HL-60 (cell line): Measurements from ENCODE around the gene CYP4F11.
"Not testable (repeated sequence)": the region's sequence is repeated elsewhere in the genome, so short reads cannot be mapped to it uniquely, and the experiment has no call there.

ENCODE experiments used
- DNase-seq, 2 experiments: peaks; one replicate each; pipeline ENCODE4 v3.0.0-alpha.2; 2010 to 2020; ENCODE audit warnings: low read depth in 1 of 2, low spot score in 1 of 2
- H3K27ac ChIP-seq: fragments of 250-450 bp; sonication (Bioruptor Pico); replicated peaks from 2 replicates; pipeline ENCODE4 v1.5.1; 2020; ENCODE audit warnings: mild to moderate bottlenecking, moderate library complexity
- H3K27me3 ChIP-seq: fragments of 250-450 bp; sonication (Bioruptor Pico); 2 replicates; pipeline ENCODE4 v1.5.1; 2021; ENCODE audit warnings: mild to moderate bottlenecking, moderate library complexity; ENCODE audit not compliant: insufficient read depth, poor library complexity, severe bottlenecking
- H3K4me3 ChIP-seq: replicated peaks from 2 replicates; pipeline ENCODE4 v1.5.1; 2011; ENCODE audit warnings: mild to moderate bottlenecking, control low read depth, low read length; ENCODE audit not compliant: insufficient read depth
- CTCF ChIP-seq: IDR thresholded peaks from one replicate; pipeline ENCODE4 v1.5.1; 2011; ENCODE audit warnings: low read length, control low read depth, inconsistent platforms; ENCODE audit not compliant: insufficient read depth
- GABPA ChIP-seq: IDR thresholded peaks from 2 replicates; pipeline ENCODE4 v1.6.1; 2012; ENCODE audit warnings: low read depth
- POLR2AphosphoS5 ChIP-seq: IDR thresholded peaks from 2 replicates; pipeline ENCODE4 v1.6.1; 2012; ENCODE audit warnings: low read depth
- REST ChIP-seq: IDR thresholded peaks from 2 replicates; pipeline ENCODE4 v1.6.1; 2012; ENCODE audit warnings: low read depth; ENCODE audit not compliant: insufficient replicate concordance
- SPI1 ChIP-seq: IDR thresholded peaks from 2 replicates; pipeline ENCODE4 v1.6.1; 2012; ENCODE audit warnings: low read depth, mild to moderate bottlenecking, borderline replicate concordance

Gene CYP4F11

GRCh38 chr19:15936173-15936572 is 1.8 kb upstream of the CYP4F11 start:
- TF ChIP-seq GABPA (no peak), CTCF (no peak), SPI1 (no peak)
- H3K27me3 ChIP-seq, result no peaks in the 10 kb centered on the region
- H3K27ac ChIP-seq, result no peak overlapping the region
- DNase-seq, result no peak
- no peak overlapping the region for H3K4me3 ChIP-seq

DNA sequence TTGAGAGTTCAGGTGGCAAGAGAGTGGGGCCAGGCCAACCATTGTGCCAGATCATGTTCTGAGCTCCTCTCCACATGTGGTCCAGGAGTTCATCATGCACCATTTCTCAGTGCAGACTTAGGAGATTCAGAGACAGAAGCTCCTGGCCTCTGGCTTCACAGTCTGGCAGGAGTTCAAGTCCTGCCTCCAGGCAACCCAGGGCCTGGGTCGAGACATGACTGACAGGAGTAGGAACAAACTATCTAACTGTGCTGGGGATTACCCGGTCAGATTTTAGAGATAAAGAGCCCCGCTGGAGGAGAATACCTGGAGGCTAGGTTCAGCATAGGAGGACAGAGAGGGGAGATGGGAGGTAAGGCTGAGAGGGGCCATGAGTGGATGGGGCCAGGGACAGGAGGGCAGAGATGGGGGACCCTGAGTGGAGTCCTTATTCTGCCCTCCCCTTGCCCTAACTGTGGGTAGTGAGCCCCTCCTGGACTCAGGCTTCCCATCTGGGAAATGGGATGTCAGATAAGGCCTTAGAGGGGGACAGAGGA is 906 bp upstream of the CYP4F11 start:
- Histone ChIP-seq H3K27ac (no peak overlapping the region), H3K4me3 (no peak overlapping the region), H3K27me3 (no peaks in the 10 kb centered on the region)
- no peak for TF ChIP-seq CTCF
- TF ChIP-seq POLR2AphosphoS5, result no peak
- TF ChIP-seq GABPA, result no peak
- TF ChIP-seq SPI1, result no peak
- no peak for TF ChIP-seq REST
- no peak for DNase-seq

DNA sequence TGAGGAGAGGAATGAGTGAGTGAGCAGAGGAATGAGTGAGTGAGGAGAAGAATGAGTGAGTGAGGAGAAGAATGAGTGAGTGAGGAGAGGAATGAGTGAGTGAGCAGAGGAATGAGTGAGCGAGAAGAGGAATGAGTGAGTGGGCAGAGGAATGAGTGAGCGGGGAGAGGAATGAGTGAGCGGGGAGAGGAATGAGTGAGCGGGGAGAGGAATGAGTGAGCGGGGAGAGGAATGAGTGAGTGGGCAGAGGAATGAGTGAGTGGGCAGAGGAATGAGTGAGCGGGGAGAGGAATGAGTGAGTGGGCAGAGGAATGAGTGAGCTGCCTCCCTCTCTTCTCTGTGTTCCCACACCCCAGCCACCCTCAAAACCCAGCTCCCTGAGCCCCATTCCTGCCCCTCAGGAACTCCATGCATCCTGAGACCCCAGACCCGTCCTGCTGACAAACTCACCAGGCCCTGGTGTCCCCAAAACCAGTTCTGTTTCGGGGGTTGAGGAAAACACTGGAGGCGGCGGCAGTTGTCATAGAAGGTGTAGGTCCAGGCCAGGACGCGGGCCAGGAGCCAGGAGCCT is 483 bp downstream of the CYP4F11 start:
- H3K4me3 ChIP-seq, H3K27ac ChIP-seq, H3K27me3 ChIP-seq, DNase-seq: not testable (repeated sequence)

DNA sequence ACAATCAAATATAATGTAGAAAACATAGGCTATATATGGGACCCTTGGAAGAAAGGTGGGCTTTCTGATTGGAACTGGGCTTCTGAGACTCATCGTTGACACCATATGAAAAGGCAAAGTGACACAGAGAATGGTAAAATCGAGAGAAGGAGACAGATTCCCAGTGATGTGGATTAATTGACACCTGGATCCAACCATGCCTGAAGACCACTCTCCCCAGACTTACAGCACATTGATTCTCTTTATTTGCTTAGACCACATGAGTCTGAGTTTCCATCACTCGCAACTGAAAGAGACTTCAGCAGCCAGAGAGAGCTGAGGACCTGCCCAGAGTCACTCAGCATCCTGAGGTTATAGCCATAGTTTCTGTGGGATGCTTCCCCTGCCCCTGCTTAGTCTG is 6.0 kb downstream of the CYP4F11 start:
- H3K27me3 ChIP-seq, result no peaks in the 10 kb centered on the region
- no peak for TF ChIP-seq SPI1
- no peak for TF ChIP-seq CTCF
- no peak for TF ChIP-seq GABPA
- no peak for TF ChIP-seq POLR2AphosphoS5
- TF ChIP-seq REST, result no peak
- no peak for DNase-seq

More for the DNA sequence above, 6.0 kb downstream of the CYP4F11 start:
- H3K4me3 ChIP-seq, result no peak overlapping the region
- no peak overlapping the region for H3K27ac ChIP-seq
